Stomach smooth muscle (tissue), 2 donors: ENCODE data around the gene UPK3BL2.
"Not testable (repeated sequence)": the region's sequence is repeated elsewhere in the genome, so short reads cannot be mapped to it uniquely, and the experiment has no call there.

Experiments
- H3K27ac ChIP-seq: one replicate; pipeline ENCODE4 v1.7.0; 2013; ENCODE audit warnings: mild to moderate bottlenecking, low read length, inconsistent platforms
- H3K27me3 ChIP-seq, 2 donors: one replicate each; pipeline ENCODE4 v1.7.0; 2013; ENCODE audit warnings: low read length in 2 of 2; ENCODE audit not compliant: insufficient read depth in 2 of 2, control insufficient read depth in 1 of 2
- H3K36me3 ChIP-seq, 2 donors: one replicate each; pipeline ENCODE4 v1.7.0; 2013; ENCODE audit warnings: low read length in 2 of 2; ENCODE audit not compliant: control insufficient read depth in 2 of 2, insufficient read depth in 2 of 2
- H3K4me1 ChIP-seq: one replicate; pipeline ENCODE4 v1.7.0; 2013; ENCODE audit warnings: low read length; ENCODE audit not compliant: control insufficient read depth, insufficient read depth
- H3K4me3 ChIP-seq, 2 donors: one replicate each; pipeline ENCODE4 v1.7.0; 2013; ENCODE audit warnings: low read length in 2 of 2
- H3K9ac ChIP-seq, 2 donors: one replicate each; pipeline ENCODE4 v1.7.0; 2013; ENCODE audit warnings: low read length in 2 of 2, mild to moderate bottlenecking in 1 of 2
- H3K9me3 ChIP-seq, 2 donors: one replicate each; pipeline ENCODE4 v1.7.0; 2013; ENCODE audit warnings: low read length in 2 of 2; ENCODE audit not compliant: control insufficient read depth in 2 of 2
- donor health status: healthy.
- donor health status: Pancreatic carcinoma.

UPK3BL2 gene

GRCh38 chr7:102543596-102543995, at the start of gene UPK3BL2:
Gene UPK3BL2 (minus strand): TSS chr7:102543696. CDS start chr7:102543636, 60 bp downstream.
- H3K27me3 ChIP-seq, H3K4me3 ChIP-seq, H3K4me1 ChIP-seq, H3K9me3 ChIP-seq, H3K27ac ChIP-seq, H3K9ac ChIP-seq, H3K36me3 ChIP-seq: not testable (repeated sequence)

GRCh38 chr7:102592477-102593019, 49.1 kb upstream of the UPK3BL2 start:
- not testable (repeated sequence) for H3K27ac ChIP-seq, H3K9me3 ChIP-seq, H3K4me3 ChIP-seq, H3K9ac ChIP-seq, H3K36me3 ChIP-seq, H3K4me1 ChIP-seq, H3K27me3 ChIP-seq

DNA sequence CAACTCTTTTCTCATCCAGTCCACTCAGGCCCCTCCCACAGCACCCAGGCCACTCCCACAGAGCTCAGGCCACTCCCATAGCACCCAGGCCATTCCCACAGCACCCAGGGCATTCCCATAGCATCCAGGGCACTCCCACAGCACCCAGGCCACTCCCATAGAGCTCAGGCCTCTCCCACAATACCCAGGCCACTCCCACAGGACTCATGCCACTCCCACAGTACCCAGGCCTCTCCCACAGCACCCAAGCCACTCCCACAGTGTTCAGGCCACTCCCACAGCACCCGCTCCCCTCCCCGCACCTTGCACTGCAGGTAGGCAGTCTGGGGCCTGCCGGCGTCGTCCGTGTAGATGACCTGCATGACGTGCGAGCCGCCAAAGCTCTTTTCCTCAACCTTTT, 46.4 kb upstream of the UPK3BL2 start:
- not testable (repeated sequence) for H3K4me1 ChIP-seq, H3K36me3 ChIP-seq, H3K4me3 ChIP-seq, H3K9ac ChIP-seq, H3K27ac ChIP-seq, H3K27me3 ChIP-seq, H3K9me3 ChIP-seq

- H3K27ac ChIP-seq, H3K4me3 ChIP-seq, H3K4me1 ChIP-seq, H3K9me3 ChIP-seq, H3K36me3 ChIP-seq, H3K27me3 ChIP-seq, H3K9ac ChIP-seq: not testable (repeated sequence)
Measured at GRCh38 chr7:102583495-102583894, 40.0 kb upstream of the UPK3BL2 start.

GRCh38 chr7:102581722-102582121, 38.2 kb upstream of the UPK3BL2 start:
- not testable (repeated sequence) for H3K9me3 ChIP-seq, H3K27ac ChIP-seq, H3K36me3 ChIP-seq, H3K4me1 ChIP-seq, H3K9ac ChIP-seq, H3K4me3 ChIP-seq, H3K27me3 ChIP-seq

DNA sequence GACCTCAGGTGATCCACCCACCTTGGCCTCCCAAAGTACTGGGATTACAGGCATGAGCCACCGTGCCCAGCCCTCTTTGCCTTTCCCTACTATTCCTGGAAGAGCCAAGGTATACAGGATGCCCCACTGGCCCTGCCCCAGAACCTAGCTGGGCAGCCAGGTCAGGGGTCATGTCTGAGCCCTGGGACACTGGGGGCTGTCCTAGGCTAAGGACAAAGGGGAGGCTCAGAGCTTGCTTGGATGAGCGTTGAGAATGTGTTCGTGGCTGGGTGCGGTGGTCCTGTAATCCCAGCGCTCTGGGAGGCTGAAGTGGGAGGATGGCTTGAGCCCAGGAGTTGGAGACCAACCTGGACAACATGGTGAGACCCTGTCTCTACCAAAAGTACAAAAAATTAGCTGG, 35.0 kb upstream of the UPK3BL2 start:
- not testable (repeated sequence) for H3K27me3 ChIP-seq, H3K27ac ChIP-seq, H3K9me3 ChIP-seq, H3K4me3 ChIP-seq, H3K9ac ChIP-seq, H3K4me1 ChIP-seq, H3K36me3 ChIP-seq

GRCh38 chr7:102577315-102578240, 34.1 kb upstream of the UPK3BL2 start:
- H3K27ac ChIP-seq, H3K9ac ChIP-seq, H3K4me3 ChIP-seq, H3K9me3 ChIP-seq, H3K4me1 ChIP-seq, H3K36me3 ChIP-seq, H3K27me3 ChIP-seq: not testable (repeated sequence)

DNA sequence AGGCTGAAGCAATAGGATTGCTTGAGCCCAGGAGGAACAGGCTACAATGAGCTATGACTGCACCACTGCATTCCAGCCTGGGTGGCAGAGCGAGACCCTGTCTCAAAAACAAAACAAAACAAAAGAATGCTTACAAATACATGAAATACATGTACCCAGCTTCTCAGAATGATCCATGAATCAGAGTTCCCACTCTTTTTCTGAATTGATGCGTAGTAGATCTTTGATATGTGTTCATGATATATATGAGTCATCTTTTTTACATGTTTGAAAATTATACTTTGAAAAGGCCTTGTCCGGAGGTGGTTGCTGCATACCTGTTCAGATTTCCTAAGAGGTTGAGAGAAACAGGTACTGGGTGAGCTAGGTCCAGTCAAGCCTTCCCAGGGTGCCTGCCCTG, 32.9 kb upstream of the UPK3BL2 start:
- not testable (repeated sequence) for H3K4me3 ChIP-seq, H3K9ac ChIP-seq, H3K27ac ChIP-seq, H3K27me3 ChIP-seq, H3K4me1 ChIP-seq, H3K9me3 ChIP-seq, H3K36me3 ChIP-seq

DNA sequence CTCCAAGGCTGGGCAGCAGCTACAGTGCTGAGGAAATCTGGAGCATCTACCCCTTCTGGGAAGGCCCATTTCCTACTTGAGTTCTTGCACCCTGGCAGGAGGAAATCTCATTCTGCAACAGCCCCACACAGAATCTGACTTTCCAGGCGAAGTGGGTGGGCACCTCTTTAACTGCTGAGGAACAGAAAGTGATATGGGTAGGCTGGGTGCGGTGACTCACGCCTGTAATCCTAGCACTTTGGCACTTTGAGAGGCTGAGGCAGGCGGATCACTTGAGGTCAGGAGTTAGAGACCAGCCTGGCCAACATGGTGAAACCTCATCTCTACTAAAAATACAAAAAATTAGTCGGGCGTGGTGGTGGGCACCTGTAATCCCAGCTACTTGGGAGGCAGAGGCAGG, 31.1 kb upstream of the UPK3BL2 start:
- H3K27me3 ChIP-seq, H3K4me1 ChIP-seq, H3K9ac ChIP-seq, H3K36me3 ChIP-seq, H3K27ac ChIP-seq, H3K9me3 ChIP-seq, H3K4me3 ChIP-seq: not testable (repeated sequence)

DNA sequence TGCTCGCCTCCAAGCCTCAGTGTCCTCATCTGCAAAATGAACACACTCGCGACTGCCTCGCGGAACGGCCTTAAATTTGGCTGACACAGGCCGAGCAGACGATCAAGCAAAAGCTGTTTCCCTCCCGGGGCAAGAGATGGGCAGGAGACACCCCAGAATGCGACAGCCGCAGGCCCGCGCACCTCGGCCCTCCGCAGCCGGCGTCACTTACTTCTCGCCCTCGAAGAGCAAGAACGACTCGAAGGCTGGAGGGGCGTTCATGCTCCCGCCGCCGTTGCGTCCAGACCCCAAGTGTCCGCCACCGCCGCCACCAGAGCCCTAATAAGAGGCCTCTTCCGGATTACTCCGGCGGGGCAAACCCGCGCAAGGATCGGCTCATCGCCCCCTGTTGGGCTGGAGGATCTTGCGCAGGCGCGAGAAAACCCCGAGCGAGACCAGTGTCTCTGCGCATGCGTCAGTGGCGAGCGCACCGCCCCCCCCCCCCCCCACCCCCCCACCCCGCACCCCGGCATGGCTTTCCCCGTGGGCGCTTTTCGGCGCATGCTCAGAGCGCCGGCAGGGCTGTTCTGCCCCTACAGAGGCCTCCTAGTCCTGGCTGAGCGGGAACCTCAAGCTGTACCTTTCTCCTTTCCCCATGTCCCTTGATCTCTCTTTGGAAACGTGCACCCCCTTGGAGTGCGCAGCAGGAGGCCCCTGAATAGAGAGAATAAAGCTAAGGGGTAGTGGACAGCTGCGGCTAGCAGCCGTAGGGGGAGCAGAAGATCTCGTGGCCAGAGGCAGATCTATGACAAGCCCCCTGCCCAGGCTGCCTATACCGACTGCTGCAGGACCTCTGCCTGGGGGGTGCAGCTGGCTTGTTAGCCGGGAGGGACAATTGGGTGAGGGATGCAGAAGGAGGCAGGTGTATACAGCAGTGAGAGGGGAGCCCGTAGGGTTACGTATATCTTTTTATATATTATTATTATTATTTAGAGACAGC, 29.1 kb upstream of the UPK3BL2 start, which contains the start of gene POLR2J3:
Gene POLR2J3 (minus strand): TSS at position 323 of the 979 bp plus-strand sequence. CDS start 62 bp downstream, at position 261.
- not testable (repeated sequence) for H3K36me3 ChIP-seq, H3K9me3 ChIP-seq, H3K27me3 ChIP-seq, H3K4me1 ChIP-seq
- Histone ChIP-seq H3K9ac (peak within 1 kb of the TSS; percentile 73 to 76), H3K4me3 (peak within 1 kb of the TSS; percentile 67 to 79), H3K27ac (peak within 1 kb of the TSS; percentile 37)
